Occipital lobe (tissue), 2 donors: ENCODE measurements around the gene SORCS1. TPM values are rescaled to one million over a fixed set of nuclear protein-coding genes. Genes with fewer than 3 reads are reported as not detected.
A peak's percentile ranks its signal among the peaks of the same experiment; 100 is the strongest.
"Not testable (repeated sequence)": the region's sequence is repeated elsewhere in the genome, so short reads cannot be mapped to it uniquely, and the experiment has no call there.

ENCODE experiments used
- DNase-seq: peaks from one replicate; lab custom pipeline; 2025; lab: John Stamatoyannopoulos, UW
- total RNA-seq: library from RNA; depleted of rRNA; stranded (reverse); fragments of >200 nt; gene quantifications from one replicate; pipeline ENCODE4 v1.2.3, GENCODE V29; 2014

The SORCS1 gene
- total RNA-seq, 1 donor from 2014 or later = 40.6 TPM

GRCh38 chr10:106947643-106948042 lies 216.9 kb downstream of the SORCS1 start:
- DNase-seq = no peak

DNA sequence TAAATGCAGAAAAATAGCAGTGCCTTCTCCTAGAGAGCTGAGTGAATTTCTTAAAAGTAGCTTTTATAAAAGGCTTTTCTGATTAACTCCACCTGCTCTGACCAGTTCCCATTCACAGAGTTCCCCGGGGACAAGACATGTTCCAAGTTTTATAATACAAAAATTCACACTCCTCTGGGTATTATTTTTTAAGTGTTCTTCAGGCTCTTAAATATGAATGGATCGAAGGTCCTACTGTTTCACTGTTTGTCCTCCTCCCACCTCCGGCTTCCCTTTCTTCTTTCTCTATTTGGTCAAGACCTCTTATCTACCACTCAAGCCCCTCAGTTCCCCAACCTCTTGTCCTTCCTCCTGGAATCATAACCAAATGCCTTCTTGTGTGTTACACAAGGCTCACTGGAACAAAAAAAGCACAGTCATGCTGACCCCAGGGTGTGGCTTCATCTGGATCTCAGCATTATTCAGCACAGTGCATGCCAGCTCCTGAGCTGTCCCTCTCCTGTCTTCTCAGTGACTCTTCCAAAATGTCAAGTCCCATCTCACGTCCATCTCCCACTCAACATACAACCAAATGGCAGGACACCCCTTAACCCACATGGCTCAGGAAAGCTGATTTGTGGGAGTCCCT lies 222.4 kb downstream of the SORCS1 start:
- DNase-seq = no peak

DNA sequence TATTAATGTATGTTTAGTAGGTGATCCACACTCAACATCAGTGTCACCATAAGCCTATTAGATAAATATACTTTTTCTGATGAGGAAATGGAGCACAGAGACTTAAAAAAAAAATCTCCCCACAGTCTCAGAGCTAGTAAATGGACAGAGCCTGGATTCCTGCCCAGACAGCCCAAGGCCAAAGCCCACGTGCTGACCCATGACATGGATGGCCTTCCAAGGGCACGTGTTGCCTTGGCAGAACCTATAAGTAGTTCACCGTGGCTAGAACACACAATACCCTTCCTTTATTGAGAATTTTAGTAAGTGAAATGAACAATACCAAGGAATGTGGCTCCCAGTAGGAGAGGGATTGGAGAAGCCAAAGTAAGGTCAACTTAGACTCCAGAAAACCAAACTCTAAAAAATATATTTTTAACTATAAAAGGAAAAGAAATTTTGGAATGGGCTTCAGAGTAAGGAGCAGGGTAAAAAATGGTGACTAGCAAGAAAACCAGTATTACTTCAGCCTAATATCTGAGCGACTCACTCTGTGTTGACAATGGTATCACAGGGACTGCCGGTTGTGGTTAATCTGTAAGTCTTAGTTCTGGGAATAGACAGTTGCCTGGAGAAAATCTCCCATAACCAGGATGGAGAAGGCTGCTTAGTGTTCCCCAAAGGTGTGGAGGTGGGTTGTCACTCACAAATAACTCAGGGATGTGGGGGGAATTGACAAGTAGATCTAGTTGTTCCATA lies 223.0 kb downstream of the SORCS1 start:
- no peak for DNase-seq

- no peak for DNase-seq
These were observed 226.0 kb downstream of the SORCS1 start for GRCh38 chr10:106938513-106938912.

DNA sequence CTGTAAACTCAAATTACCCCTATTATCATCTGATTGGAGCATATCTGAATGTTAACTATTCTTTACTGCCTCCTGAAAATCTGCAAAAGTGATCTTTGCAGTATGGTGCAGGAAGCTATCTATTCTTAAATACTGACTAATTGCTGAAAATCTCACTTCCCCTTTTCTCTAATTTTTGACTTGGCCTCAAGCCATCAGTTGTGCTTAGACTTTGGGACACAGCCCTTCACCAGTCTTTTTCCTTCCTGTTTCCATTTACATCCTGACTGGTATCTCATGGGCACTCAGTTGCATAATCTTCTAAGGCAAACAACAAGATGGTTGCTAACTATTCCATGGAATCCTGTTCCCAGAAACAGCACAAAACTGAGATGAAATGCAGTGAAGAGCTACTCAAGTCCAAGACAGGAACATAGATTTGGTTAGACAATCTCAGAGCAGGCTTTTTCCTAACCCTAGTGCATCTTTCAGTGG lies 228.5 kb downstream of the SORCS1 start:
- no peak for DNase-seq

DNA sequence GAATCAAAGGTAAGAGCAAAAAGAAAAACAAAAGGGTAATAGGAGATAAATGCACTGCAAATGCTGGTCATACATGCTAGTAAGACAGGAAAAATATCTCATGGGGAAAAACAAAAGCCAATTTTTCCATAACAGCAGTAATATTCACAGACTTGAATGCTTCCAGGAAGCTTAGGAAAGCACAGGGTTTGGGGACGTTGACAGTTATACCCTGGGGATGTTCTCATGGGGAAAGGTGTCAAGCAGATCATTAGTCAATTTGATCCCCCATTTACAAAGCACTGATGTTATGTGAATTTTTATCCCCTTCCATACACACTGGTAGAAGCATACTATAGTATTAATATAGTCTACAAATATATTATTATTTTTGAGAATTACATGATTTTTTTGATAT lies 232.7 kb downstream of the SORCS1 start:
- DNase-seq = no peak

DNA sequence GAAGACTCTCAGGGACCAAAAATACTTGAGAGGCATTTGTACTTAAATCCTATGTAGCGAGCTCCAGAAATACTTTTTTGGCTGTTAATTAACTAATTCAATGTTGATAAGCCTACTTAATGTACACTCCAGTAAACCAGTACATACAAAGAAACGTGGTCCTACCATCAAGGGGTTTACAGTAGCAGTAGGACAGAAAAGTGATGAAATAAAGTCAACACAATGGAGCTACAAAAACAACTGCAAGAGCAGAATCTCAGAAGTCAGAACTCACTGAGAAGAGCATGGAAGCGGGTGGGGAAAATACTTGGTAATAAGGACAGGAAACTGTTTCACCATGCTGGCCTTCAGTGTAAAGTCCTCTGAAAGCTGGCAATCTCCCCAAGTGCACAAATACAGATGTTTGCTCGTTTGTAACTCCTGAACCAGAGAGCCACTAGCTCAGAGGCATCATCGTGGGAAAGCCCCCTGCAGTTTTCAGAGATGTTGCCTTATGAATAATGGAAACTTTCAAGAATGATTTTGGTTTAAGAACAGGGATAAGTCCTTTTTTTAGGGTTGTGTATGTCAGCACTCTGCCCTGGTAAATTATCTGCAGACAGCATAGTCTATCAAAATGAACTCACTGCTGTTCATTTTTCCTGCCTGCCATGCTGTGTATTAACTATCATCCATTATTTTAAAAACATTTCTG lies 233.2 kb downstream of the SORCS1 start:
- DNase-seq = no peak

DNA sequence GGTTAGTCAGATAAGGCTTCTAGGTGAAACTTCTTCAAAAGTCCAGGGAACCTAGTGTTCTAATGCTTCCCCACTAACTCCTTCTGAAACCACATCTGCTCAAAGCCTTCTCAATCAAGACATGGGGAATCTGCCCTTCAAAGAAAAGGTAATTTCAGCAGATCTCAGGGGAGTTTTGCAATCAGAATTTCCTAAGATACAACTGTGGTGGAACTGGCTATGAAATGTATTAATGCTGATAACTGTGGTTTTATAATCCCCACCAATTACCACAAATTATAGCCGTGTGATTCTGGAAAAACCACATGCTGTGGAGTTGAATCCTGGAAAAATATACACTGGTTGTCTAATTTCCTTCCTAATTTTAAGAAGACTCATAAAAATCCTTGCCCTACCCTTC lies 233.8 kb downstream of the SORCS1 start:
- no peak for DNase-seq

GRCh38 chr10:106929291-106929895 lies 235.1 kb downstream of the SORCS1 start:
- DNase-seq = no peak

DNA sequence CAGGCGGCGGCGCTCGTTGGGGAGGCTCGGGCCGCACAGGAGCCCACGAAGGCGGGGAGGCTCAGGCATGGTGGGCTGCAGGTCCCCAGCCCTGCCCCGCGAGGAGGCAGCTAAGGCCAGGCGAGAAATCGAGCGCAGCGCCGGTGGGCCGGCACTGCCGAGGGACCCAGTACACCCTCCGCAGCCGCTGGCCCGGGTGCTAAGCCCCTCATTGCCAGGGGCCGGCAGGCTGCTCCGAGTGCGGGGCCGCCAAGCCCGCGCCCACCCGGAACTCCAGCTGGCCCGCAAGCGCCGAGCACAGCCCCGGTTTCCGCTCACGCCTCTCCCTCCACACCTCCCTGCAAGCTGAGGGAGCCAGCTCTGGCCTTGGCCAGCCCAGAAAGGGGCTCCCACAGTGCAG lies 236.4 kb downstream of the SORCS1 start:
- not testable (repeated sequence) for DNase-seq

- DNase-seq = no peak
These were observed 239.3 kb downstream of the SORCS1 start for GRCh38 chr10:106925191-106925590.

DNA sequence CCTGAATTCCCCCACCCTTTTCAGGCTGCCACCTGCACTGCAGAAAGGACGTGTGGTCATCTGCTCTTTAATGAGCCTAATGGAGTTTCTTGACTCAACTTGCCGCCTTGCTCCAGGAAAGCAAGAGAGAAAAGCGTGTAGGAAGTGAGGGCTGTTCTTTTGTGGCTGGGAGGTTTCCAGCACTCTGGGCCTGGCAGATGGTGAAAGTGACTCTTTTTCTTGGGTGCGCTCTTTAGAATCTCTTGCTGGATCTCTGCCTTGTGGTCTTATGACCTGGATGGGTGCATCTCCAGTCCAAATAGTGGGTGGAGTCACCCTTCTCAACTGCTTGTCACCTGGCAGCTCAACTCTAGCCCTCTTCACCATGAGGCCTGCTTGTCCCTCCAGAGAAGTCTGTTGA lies 244.0 kb downstream of the SORCS1 start:
- peak; percentile 35 for DNase-seq

GRCh38 chr10:106919871-106920282 lies 244.6 kb downstream of the SORCS1 start:
- DNase-seq = no peak

GRCh38 chr10:106917452-106918055 lies 247.0 kb downstream of the SORCS1 start:
- DNase-seq = peak; percentile 20

- DNase-seq = no peak
These were observed 250.5 kb downstream of the SORCS1 start for GRCh38 chr10:106914016-106914415.

GRCh38 chr10:106913348-106913747 lies 251.2 kb downstream of the SORCS1 start:
- DNase-seq = no peak

GRCh38 chr10:106911096-106911495 lies 253.4 kb downstream of the SORCS1 start:
- no peak for DNase-seq

- no peak for DNase-seq
These were observed 253.8 kb downstream of the SORCS1 start for GRCh38 chr10:106910666-106911065.

DNA sequence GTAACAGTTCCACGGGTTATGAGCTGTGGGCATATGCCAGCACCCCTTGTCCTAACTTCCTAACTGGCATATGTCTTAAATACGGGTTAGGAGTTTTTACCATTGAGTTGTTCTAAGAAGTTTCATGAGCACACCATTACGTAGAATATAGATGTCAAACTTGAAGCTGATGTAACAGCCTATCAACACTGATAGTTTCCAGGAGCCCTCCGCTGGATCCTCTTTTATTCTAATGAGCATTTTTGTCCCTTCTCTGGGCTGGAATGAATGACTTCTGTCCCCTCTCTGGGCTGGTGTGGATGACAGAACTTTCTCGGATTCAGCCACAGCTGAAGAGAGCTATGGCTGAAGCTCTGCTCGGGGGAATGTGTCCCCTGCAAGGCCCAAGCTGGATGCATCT lies 256.3 kb downstream of the SORCS1 start:
- DNase-seq = no peak

GRCh38 chr10:106904209-106904608 lies 260.3 kb downstream of the SORCS1 start:
- no peak for DNase-seq

GRCh38 chr10:106903180-106903579 lies 261.3 kb downstream of the SORCS1 start:
- no peak for DNase-seq
